Small intestine (tissue), 7 donors: ENCODE measurements around the gene SETD3. TPM values are rescaled to one million over a fixed set of nuclear protein-coding genes. Genes with fewer than 3 reads are reported as not detected.

Source experiments
- DNase-seq, 2 donors: peaks; one replicate each; pipeline versions ENCODE4 v3.0.0 to v3.0.0-alpha.2; 2013
- FAIRE-seq: peaks from 2 replicates; lab custom pipeline; 2012; peaks lifted over from hg19 to GRCh38; lab: Jason Lieb, UNC
- H3K27ac ChIP-seq, 3 donors: one replicate each; pipeline ENCODE4 v1.5.1; 2013; ENCODE audit warnings: low read length in 2 of 3, mild to moderate bottlenecking in 2 of 3, control low read depth in 1 of 3, inconsistent platforms in 1 of 3, low read depth in 1 of 3, moderate library complexity in 1 of 3
- H3K27me3 ChIP-seq, 3 donors: one replicate each; pipeline ENCODE4 v1.6.1; 2013; ENCODE audit warnings: low read length in 3 of 3, inconsistent platforms in 1 of 3; ENCODE audit not compliant: control insufficient read depth in 3 of 3, insufficient read depth in 3 of 3
- H3K36me3 ChIP-seq, 3 donors: one replicate each; pipeline ENCODE4 v1.6.1; 2013; ENCODE audit warnings: low read length in 3 of 3, inconsistent platforms in 1 of 3, low read depth in 1 of 3, mild to moderate bottlenecking in 1 of 3, moderate library complexity in 1 of 3; ENCODE audit not compliant: control insufficient read depth in 3 of 3, insufficient read depth in 2 of 3
- H3K4me1 ChIP-seq, 3 donors: one replicate each; pipeline ENCODE4 v1.6.1; 2013; ENCODE audit warnings: low read length in 2 of 3, inconsistent platforms in 1 of 3, low read depth in 1 of 3, mild to moderate bottlenecking in 1 of 3, moderate library complexity in 1 of 3; ENCODE audit not compliant: control insufficient read depth in 3 of 3, insufficient read depth in 2 of 3
- H3K4me3 ChIP-seq, 3 donors: one replicate each; pipeline ENCODE4 v1.5.1; 2013; ENCODE audit warnings: low read length in 3 of 3, control low read depth in 1 of 3, inconsistent platforms in 1 of 3, low read depth in 1 of 3, mild to moderate bottlenecking in 1 of 3, moderate library complexity in 1 of 3
- H3K9me3 ChIP-seq, 2 donors: one replicate each; pipeline ENCODE4 v1.6.1; 2013; ENCODE audit warnings: low read depth in 1 of 2, low read length in 1 of 2; ENCODE audit not compliant: control insufficient read depth in 2 of 2, insufficient read depth in 1 of 2
- WGBS, 3 donors: extraction: QIAGEN DNeasy Blood & Tissue Kit; methylation state at CpG; one replicate each; pipeline ENCODE4 v1.1.7; 2013; 5-methylcytosine and 5-hydroxymethylcytosine counted together
- polyA plus RNA-seq, 4 donors: library from polyadenylated mRNA; stranded (reverse) in 3 of 4; unstranded in 1 of 4; fragments of 200-250 nt in 3 of 4; fragments of 120-200 nt in 1 of 4; gene quantifications; one replicate each; pipeline versions ENCODE4 v1.2.1 to v1.2.3, GENCODE V29; 2013
- donor health status: healthy with polysubstance abuse.
- donor health status: control.
- donor health status: control.
- donor health status: Bipolar disorder and iron deficiency.
- donor health status: healthy.

The SETD3 gene
- polyA plus RNA-seq, 4 donors: 38.1 to 61.4 (median 50.9) TPM

- Histone ChIP-seq H3K4me1 (peaks cover 0 to 4% (median 2%) of the 10 kb centered on the region in 3 donors), H3K36me3 (peaks cover 0 to 7% (median 0%) of the 10 kb centered on the region in 3 donors), H3K27ac (no peak overlapping the region), H3K4me3 (no peak overlapping the region), H3K27me3 (peaks cover 0 to 3% (median 0%) of the 10 kb centered on the region in 3 donors), H3K9me3 (no peaks in the 10 kb centered on the region)
- FAIRE-seq (no peak), DNase-seq (peak; percentile 53 to 64)
- 13 to 18% (median 16%) methylated on average over 23 to 24 of the region's 24 CpGs for WGBS, 3 donors
Observed at GRCh38 chr14:99389174-99389826, 91.4 kb downstream of the SETD3 start.

GRCh38 chr14:99388286-99388685 lies 92.4 kb downstream of the SETD3 start:
- Histone ChIP-seq H3K4me3 (no peak overlapping the region), H3K27me3 (peaks cover 0 to 3% (median 0%) of the 10 kb centered on the region in 3 donors), H3K9me3 (no peaks in the 10 kb centered on the region), H3K27ac (no peak overlapping the region), H3K4me1 (peaks cover 0 to 4% (median 2%) of the 10 kb centered on the region in 3 donors), H3K36me3 (no peaks in the 10 kb centered on the region)
- DNase-seq (no peak), FAIRE-seq (no peak)
- WGBS, 3 donors: 83 to 90% (median 90%) methylated on average over 12 of the region's 12 CpGs

GRCh38 chr14:99387880-99388279 lies 92.8 kb downstream of the SETD3 start:
- 13 to 37% (median 24%) methylated on average over 5 of the region's 5 CpGs for WGBS, 3 donors
- peaks cover 0 to 3% (median 0%) of the 10 kb centered on the region in 3 donors for H3K27me3 ChIP-seq
- no peak for FAIRE-seq

GRCh38 chr14:99384450-99385417 lies 95.9 kb downstream of the SETD3 start:
- peaks cover 0 to 4% (median 2%) of the 10 kb centered on the region in 3 donors for H3K4me1 ChIP-seq
- DNase-seq (no peak), FAIRE-seq (no peak)
- no peaks in the 10 kb centered on the region for H3K36me3 ChIP-seq
- no peak overlapping the region for H3K27ac ChIP-seq
- no peaks in the 10 kb centered on the region for H3K9me3 ChIP-seq
- H3K27me3 ChIP-seq: peaks cover 0 to 5% (median 0%) of the 10 kb centered on the region in 3 donors
- no peak overlapping the region for H3K4me3 ChIP-seq
- WGBS, 3 donors: 35 to 67% (median 44%) methylated on average over 20 of the region's 20 CpGs

More at GRCh38 chr14:99387880-99388279, 92.8 kb downstream of the SETD3 start:
- H3K36me3 ChIP-seq: no peaks in the 10 kb centered on the region
- no peak for DNase-seq
- H3K27ac ChIP-seq: no peak overlapping the region
- H3K4me3 ChIP-seq: no peak overlapping the region
- H3K9me3 ChIP-seq: no peaks in the 10 kb centered on the region
- H3K4me1 ChIP-seq: peaks cover 0 to 4% (median 2%) of the 10 kb centered on the region in 3 donors

- Histone ChIP-seq H3K4me1 (no peaks in the 10 kb centered on the region), H3K4me3 (no peak overlapping the region), H3K27ac (no peak overlapping the region), H3K27me3 (peaks cover 0 to 5% (median 0%) of the 10 kb centered on the region in 3 donors), H3K36me3 (no peaks in the 10 kb centered on the region), H3K9me3 (no peaks in the 10 kb centered on the region)
- no peak for DNase-seq
- FAIRE-seq: no peak
- WGBS, 3 donors: 84 to 85% (median 85%) methylated on average over 36 of the region's 36 CpGs
Observed at GRCh38 chr14:99383472-99384449, 96.9 kb downstream of the SETD3 start.

GRCh38 chr14:99382781-99383471 lies 97.7 kb downstream of the SETD3 start:
- DNase-seq (no peak), FAIRE-seq (no peak)
- WGBS, 3 donors: 85 to 89% (median 88%) methylated on average over 18 of the region's 18 CpGs
- no peaks in the 10 kb centered on the region for H3K36me3 ChIP-seq
- peaks cover 0 to 5% (median 0%) of the 10 kb centered on the region in 3 donors for H3K27me3 ChIP-seq
- no peaks in the 10 kb centered on the region for H3K4me1 ChIP-seq
- no peaks in the 10 kb centered on the region for H3K9me3 ChIP-seq
- H3K27ac ChIP-seq: no peak overlapping the region
- no peak overlapping the region for H3K4me3 ChIP-seq

GRCh38 chr14:99382071-99382470 lies 98.6 kb downstream of the SETD3 start:
- Histone ChIP-seq H3K27ac (no peak overlapping the region), H3K36me3 (no peaks in the 10 kb centered on the region), H3K27me3 (peaks cover 0 to 5% (median 0%) of the 10 kb centered on the region in 3 donors), H3K4me3 (no peak overlapping the region), H3K4me1 (no peaks in the 10 kb centered on the region), H3K9me3 (no peaks in the 10 kb centered on the region)
- DNase-seq: no peak
- 69 to 82% (median 81%) methylated on average over 16 of the region's 16 CpGs for WGBS, 3 donors
- FAIRE-seq: no peak
